ENCODE data around the gene PLEKHA6. TPM values are rescaled to one million over a fixed set of nuclear protein-coding genes. Genes with fewer than 3 reads are reported as not detected.
"Not testable (repeated sequence)": the region's sequence is repeated elsewhere in the genome, so short reads cannot be mapped to it uniquely, and the experiment has no call there.

Gene PLEKHA6
- total RNA-seq, 2 experiments from 2014 or later, result 0.53 to 0.82 TPM

DNA sequence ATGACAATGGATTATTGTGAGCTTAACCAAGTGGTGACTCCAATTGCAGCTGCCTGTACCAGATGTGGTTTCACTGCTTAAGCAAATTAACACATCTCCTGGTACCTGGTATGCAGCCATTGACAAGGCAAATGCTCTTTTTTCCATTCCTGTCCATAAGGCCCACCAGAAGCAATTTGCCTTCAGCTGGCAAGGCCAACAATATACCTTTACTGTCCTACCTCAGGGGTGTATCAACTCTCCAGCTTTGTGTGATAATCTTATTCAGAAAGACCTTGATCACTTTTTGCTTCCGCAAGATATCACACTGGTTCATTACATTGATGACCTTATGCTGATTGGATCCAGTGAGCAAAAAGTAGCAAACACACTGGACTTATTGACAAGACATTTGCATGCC lies 122.2 kb downstream of the PLEKHA6 start:
- intact Hi-C loops (cut with DNase I, micrococcal nuclease); H3K27me3 Mint-ChIP-seq; H3K27ac ChIP-seq (ENCODE audit: low read depth in 1 of 2, low read length in 2 of 2); H3K4me1 ChIP-seq (ENCODE audit: insufficient read depth, low read length); H3K36me3 Mint-ChIP-seq (ENCODE audit: low read depth); H3K4me3 Mint-ChIP-seq; H3K9me3 ChIP-seq (ENCODE audit: control insufficient read depth in 1 of 2, insufficient read depth in 1 of 2, low read length in 2 of 2); H3K27ac Mint-ChIP-seq; H3K36me3 ChIP-seq (ENCODE audit: insufficient read depth, low read length); H3K27me3 ChIP-seq (ENCODE audit: control insufficient read depth in 1 of 2, insufficient read depth in 2 of 2, low read length in 2 of 2); ATAC-seq (ENCODE audit: poor library complexity); DNase-seq; H3K9me3 Mint-ChIP-seq; H3K4me1 Mint-ChIP-seq (ENCODE audit: low read depth); H3K4me3 ChIP-seq (ENCODE audit: low read length); POLR2A ChIA-PET: not testable (repeated sequence)
- CTCF ChIA-PET, result interaction anchor here (0.6 kb wide), 1 partner anchor 101 kb away, joined by 3 read pairs; no protein-coding TSS in a partner anchor

DNA sequence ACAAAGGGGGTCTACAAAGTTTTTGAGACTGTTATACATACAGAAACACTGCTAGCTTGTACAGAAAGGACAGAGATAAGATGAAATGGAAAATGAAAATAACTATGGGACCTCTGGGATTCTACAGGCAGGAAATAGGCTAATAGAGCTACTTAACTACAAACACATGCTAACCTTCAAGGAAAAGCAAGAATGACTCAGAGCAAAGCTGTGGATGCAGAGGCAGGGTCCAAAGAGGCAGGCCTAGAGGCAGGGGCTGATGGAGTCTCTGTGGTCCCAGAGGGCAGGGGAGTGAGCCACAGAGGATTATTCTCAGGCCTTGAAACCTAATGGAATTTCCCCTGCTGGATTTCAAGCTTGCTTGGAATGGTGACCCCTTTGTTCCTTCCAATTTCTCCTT lies 127.2 kb downstream of the PLEKHA6 start:
- Histone ChIP-seq H3K9me3 (ENCODE audit: control insufficient read depth in 1 of 2, insufficient read depth in 1 of 2, low read length in 2 of 2) (no peaks in the 10 kb centered on the region), H3K4me3 (ENCODE audit: low read length) (no peak overlapping the region), H3K27ac (ENCODE audit: low read depth in 1 of 2, low read length in 2 of 2) (no peak overlapping the region), H3K36me3 (ENCODE audit: insufficient read depth, low read length) (no peaks in the 10 kb centered on the region), H3K27me3 (ENCODE audit: control insufficient read depth in 1 of 2, insufficient read depth in 2 of 2, low read length in 2 of 2) (no peaks in the 10 kb centered on the region), H3K4me1 (ENCODE audit: insufficient read depth, low read length) (no peaks in the 10 kb centered on the region)
- Mint-ChIP-seq H3K4me3 (no peak overlapping the region), H3K9me3 (no peaks in the 10 kb centered on the region), H3K4me1 (ENCODE audit: low read depth) (no peaks in the 10 kb centered on the region), H3K27ac (no peak overlapping the region), H3K36me3 (ENCODE audit: low read depth) (no peaks in the 10 kb centered on the region), H3K27me3 (peaks cover 6% of the 10 kb centered on the region)
- POLR2A ChIA-PET, result no interaction called here
- intact Hi-C loops (cut with DNase I, micrococcal nuclease), result no loop called here
- TF ChIP-seq, protein P1, sequence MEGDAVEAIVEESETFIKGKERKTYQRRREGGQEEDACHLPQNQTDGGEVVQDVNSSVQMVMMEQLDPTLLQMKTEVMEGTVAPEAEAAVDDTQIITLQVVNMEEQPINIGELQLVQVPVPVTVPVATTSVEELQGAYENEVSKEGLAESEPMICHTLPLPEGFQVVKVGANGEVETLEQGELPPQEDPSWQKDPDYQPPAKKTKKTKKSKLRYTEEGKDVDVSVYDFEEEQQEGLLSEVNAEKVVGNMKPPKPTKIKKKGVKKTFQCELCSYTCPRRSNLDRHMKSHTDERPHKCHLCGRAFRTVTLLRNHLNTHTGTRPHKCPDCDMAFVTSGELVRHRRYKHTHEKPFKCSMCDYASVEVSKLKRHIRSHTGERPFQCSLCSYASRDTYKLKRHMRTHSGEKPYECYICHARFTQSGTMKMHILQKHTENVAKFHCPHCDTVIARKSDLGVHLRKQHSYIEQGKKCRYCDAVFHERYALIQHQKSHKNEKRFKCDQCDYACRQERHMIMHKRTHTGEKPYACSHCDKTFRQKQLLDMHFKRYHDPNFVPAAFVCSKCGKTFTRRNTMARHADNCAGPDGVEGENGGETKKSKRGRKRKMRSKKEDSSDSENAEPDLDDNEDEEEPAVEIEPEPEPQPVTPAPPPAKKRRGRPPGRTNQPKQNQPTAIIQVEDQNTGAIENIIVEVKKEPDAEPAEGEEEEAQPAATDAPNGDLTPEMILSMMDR (IDR thresholded peaks at IDR 0.05), result no peak
- DNase-seq (no peak), ATAC-seq (ENCODE audit: poor library complexity) (no peak)
- CTCF ChIA-PET, result no interaction called here

DNA sequence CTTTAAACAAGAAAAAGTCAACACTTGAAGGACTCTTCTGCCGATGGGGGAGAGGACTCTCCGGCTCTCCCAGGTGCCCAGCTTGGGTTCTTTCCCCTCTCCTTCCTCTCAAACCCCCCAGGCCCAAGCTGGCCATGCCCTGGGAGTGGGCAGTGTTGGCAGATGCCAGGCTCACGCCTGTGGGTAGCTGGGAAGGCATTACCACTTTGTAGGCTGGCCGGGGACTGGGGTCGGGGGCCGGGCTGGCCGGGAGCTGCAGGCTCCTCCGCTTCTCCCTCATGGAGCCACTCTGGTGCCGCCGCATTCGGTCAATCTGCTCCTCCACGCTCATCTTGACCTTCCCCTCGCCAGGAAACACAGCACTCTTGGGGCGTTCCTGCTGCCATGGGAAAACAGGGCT lies 129.5 kb downstream of the PLEKHA6 start:
- no peaks in the 10 kb centered on the region for H3K4me1 Mint-ChIP-seq (ENCODE audit: low read depth)
- no peaks in the 10 kb centered on the region for H3K9me3 Mint-ChIP-seq
- H3K9me3 ChIP-seq (ENCODE audit: control insufficient read depth in 1 of 2, insufficient read depth in 1 of 2, low read length in 2 of 2), result no peaks in the 10 kb centered on the region
- intact Hi-C loops (cut with DNase I, micrococcal nuclease), result no loop called here
- no peak overlapping the region for H3K4me3 Mint-ChIP-seq
- ATAC-seq (ENCODE audit: poor library complexity) (no peak), DNase-seq (no peak)
- ChIA-PET CTCF (no interaction called here), POLR2A (interaction anchor here (0.6 kb wide), 1 partner anchor 461 kb away, joined by 3 read pairs; no protein-coding TSS in a partner anchor)
- no peaks in the 10 kb centered on the region for H3K36me3 ChIP-seq (ENCODE audit: insufficient read depth, low read length)
- H3K27me3 Mint-ChIP-seq, result no peaks in the 10 kb centered on the region
- no peaks in the 10 kb centered on the region for H3K4me1 ChIP-seq (ENCODE audit: insufficient read depth, low read length)
- no peaks in the 10 kb centered on the region for H3K36me3 Mint-ChIP-seq (ENCODE audit: low read depth)
- H3K27me3 ChIP-seq (ENCODE audit: control insufficient read depth in 1 of 2, insufficient read depth in 2 of 2, low read length in 2 of 2), result no peaks in the 10 kb centered on the region
- H3K4me3 ChIP-seq (ENCODE audit: low read length), result no peak overlapping the region
- TF ChIP-seq, protein P1 (IDR thresholded peaks at IDR 0.05), result no peak
- no peak overlapping the region for H3K27ac ChIP-seq (ENCODE audit: low read depth in 1 of 2, low read length in 2 of 2)
- no peak overlapping the region for H3K27ac Mint-ChIP-seq

DNA sequence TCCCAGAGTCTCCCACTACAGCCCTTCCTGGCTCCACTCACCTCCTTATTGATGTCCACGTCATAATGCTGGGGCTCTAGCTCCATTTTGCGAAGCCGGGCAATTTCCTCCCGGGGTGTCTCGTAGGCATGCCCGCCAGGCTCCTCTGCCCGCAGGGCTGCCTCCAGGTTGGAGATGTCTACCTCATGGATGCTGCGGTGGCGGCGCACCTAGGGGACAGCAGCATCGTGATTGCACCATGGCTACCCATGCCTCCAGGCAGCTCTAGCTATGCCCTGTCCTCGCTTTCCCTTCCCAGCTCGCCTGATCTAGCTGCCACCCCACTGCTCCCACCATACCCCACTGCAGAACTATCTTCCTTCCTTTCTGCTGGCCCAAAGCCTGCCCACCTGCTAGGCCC lies 130.8 kb downstream of the PLEKHA6 start:
- intact Hi-C loops (cut with DNase I, micrococcal nuclease), result no loop called here
- no peaks in the 10 kb centered on the region for H3K36me3 ChIP-seq (ENCODE audit: insufficient read depth, low read length)
- ATAC-seq (ENCODE audit: poor library complexity) (no peak), DNase-seq (no peak)
- POLR2A ChIA-PET, result no interaction called here
- Mint-ChIP-seq H3K27me3 (no peaks in the 10 kb centered on the region), H3K4me1 (ENCODE audit: low read depth) (no peaks in the 10 kb centered on the region), H3K36me3 (ENCODE audit: low read depth) (no peaks in the 10 kb centered on the region), H3K4me3 (no peak overlapping the region), H3K27ac (no peak overlapping the region), H3K9me3 (no peaks in the 10 kb centered on the region)
- H3K27me3 ChIP-seq (ENCODE audit: control insufficient read depth in 1 of 2, insufficient read depth in 2 of 2, low read length in 2 of 2), result no peaks in the 10 kb centered on the region
- TF ChIP-seq, protein P1 (IDR thresholded peaks at IDR 0.05), result no peak
- no peaks in the 10 kb centered on the region for H3K9me3 ChIP-seq (ENCODE audit: control insufficient read depth in 1 of 2, insufficient read depth in 1 of 2, low read length in 2 of 2)
- CTCF ChIA-PET, result no interaction called here
- no peak overlapping the region for H3K4me3 ChIP-seq (ENCODE audit: low read length)
- no peak overlapping the region for H3K27ac ChIP-seq (ENCODE audit: low read depth in 1 of 2, low read length in 2 of 2)
- no peaks in the 10 kb centered on the region for H3K4me1 ChIP-seq (ENCODE audit: insufficient read depth, low read length)

All from CD4-positive, alpha-beta T cell (primary cell).